HL-60 (cell line): Measurements from ENCODE around the gene KCNAB1.

Experiments
- GABPA ChIP-seq: IDR thresholded peaks from 2 replicates; pipeline ENCODE4 v1.6.1; 2012; ENCODE audit warnings: low read depth
- POLR2AphosphoS5 ChIP-seq: IDR thresholded peaks from 2 replicates; pipeline ENCODE4 v1.6.1; 2012; ENCODE audit warnings: low read depth
- TF ChIP-seq, protein P1 (sequence below): IDR thresholded peaks from one replicate; pipeline ENCODE4 v1.5.1; 2011; ENCODE audit warnings: low read length, control low read depth, inconsistent platforms; ENCODE audit not compliant: insufficient read depth
- TF ChIP-seq, protein P2 (sequence below): IDR thresholded peaks from 2 replicates; pipeline ENCODE4 v1.6.1; 2012; ENCODE audit warnings: low read depth; ENCODE audit not compliant: insufficient replicate concordance

DNA sequence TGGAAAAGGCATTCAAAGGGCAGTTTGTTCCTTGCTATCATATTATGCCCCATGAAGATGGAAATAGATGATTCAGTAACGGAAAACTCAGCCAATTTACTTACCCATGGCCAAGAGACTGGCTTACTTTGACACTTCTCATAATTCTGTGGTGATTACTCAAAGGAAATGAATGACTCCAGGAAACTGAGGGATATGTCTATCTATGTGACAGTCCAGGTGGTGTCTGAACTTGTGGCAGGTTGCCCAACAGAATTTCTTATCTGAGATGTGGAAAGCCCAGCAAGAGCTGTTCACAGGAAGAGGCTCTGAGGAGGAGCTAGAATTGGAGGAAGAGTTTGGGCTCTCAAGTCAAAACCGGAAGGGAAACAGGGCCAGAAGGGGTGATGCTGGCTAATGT lies 91.2 kb downstream of the KCNAB1 start:
- TF ChIP-seq, protein P1, sequence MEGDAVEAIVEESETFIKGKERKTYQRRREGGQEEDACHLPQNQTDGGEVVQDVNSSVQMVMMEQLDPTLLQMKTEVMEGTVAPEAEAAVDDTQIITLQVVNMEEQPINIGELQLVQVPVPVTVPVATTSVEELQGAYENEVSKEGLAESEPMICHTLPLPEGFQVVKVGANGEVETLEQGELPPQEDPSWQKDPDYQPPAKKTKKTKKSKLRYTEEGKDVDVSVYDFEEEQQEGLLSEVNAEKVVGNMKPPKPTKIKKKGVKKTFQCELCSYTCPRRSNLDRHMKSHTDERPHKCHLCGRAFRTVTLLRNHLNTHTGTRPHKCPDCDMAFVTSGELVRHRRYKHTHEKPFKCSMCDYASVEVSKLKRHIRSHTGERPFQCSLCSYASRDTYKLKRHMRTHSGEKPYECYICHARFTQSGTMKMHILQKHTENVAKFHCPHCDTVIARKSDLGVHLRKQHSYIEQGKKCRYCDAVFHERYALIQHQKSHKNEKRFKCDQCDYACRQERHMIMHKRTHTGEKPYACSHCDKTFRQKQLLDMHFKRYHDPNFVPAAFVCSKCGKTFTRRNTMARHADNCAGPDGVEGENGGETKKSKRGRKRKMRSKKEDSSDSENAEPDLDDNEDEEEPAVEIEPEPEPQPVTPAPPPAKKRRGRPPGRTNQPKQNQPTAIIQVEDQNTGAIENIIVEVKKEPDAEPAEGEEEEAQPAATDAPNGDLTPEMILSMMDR: no peak
- TF ChIP-seq POLR2AphosphoS5 (no peak), GABPA (no peak)
- TF ChIP-seq, protein P2, sequence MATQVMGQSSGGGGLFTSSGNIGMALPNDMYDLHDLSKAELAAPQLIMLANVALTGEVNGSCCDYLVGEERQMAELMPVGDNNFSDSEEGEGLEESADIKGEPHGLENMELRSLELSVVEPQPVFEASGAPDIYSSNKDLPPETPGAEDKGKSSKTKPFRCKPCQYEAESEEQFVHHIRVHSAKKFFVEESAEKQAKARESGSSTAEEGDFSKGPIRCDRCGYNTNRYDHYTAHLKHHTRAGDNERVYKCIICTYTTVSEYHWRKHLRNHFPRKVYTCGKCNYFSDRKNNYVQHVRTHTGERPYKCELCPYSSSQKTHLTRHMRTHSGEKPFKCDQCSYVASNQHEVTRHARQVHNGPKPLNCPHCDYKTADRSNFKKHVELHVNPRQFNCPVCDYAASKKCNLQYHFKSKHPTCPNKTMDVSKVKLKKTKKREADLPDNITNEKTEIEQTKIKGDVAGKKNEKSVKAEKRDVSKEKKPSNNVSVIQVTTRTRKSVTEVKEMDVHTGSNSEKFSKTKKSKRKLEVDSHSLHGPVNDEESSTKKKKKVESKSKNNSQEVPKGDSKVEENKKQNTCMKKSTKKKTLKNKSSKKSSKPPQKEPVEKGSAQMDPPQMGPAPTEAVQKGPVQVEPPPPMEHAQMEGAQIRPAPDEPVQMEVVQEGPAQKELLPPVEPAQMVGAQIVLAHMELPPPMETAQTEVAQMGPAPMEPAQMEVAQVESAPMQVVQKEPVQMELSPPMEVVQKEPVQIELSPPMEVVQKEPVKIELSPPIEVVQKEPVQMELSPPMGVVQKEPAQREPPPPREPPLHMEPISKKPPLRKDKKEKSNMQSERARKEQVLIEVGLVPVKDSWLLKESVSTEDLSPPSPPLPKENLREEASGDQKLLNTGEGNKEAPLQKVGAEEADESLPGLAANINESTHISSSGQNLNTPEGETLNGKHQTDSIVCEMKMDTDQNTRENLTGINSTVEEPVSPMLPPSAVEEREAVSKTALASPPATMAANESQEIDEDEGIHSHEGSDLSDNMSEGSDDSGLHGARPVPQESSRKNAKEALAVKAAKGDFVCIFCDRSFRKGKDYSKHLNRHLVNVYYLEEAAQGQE: no peak
